Stimulated activated CD8-positive, alpha-beta memory T cell treated with anti-CD3 and anti-CD28 coated beads, Interleukin-12 subunit alpha, Interleukin-12 subunit beta, amount 100 ng/mL, for 24 hours (primary cell): ENCODE results near the gene CPEB4.

ENCODE experiments used
- DNase-seq: peaks from one replicate; pipeline ENCODE4 v3.0.0-alpha.2; 2020; ENCODE audit errors: extremely low read depth

The CPEB4 gene

DNA sequence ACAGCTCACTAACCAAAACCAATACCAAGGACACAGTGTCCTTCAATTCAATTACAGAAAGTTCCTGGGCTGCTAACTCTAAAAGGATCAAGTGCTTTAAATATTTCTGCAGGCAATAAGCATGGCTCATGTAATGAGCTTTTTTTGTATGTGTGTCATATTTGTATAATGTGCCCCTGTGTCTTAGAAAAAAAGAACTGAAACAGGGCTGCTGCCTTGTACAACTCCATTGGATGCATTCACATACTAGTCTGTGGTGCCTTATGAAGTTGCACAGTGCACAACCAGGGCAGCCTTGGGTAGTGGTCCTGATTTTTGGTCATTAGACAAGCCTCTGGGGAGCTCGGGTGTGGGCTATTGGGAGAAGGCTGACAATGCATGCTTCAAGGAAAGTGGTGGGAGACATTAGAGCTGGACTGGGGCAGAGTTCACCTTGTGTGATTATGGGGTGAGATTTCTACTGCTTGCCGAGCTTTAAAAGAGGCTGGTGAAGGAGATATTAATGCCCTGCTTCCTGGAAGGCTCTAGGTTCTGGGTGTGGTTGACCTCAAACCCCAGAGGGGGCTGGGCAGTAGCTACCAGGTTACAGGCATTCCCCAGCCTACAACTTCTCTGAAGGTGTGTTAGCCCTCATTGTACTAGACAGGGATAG is 3.6 kb upstream of the CPEB4 start:
- DNase-seq: no peak

DNA sequence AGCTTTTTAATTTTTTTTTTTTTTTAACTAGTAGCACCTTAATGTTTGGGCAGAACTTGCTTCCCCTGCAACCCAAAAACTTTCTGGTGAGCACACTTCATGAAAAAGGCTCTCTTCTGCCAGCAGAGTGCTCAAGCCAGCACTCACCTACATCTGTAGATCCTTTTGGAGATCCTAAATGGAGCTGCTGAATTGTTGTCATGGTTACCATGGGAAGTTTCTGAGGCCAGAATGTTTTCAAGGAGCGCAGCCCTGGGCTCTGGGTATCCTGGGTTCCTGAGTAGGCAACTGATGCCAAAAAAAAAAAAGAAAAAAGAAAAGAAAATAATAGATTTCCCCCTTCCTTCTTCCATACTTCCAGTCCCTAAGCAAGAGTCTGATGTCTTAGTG is 3.1 kb upstream of the CPEB4 start:
- DNase-seq: no peak

DNA sequence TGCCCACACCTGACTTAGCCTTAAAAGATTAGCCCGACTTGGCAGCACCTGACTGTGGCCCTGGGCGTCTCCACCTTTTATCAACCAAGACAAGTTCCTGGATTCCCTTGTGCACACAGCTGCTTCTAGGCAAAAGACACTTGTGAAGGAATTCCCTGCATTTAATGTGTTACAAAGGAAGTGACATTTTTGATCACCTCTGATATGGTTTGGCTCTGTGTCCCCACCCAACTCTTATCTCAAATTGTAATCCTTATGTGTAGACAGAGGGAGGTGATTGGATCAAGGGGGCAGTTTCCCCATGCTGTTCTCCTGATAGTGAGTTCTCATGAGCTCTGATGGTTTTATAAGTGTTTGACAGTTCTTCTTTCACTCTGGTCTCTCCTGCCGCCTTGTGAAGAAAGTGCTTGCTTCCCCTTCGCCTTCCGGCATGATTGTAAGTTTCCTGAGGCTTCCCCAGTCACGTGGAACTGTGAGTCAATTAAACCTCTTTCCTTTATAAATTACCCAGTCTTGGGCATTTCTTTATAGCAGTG is 2.6 kb upstream of the CPEB4 start:
- no peak for DNase-seq

DNA sequence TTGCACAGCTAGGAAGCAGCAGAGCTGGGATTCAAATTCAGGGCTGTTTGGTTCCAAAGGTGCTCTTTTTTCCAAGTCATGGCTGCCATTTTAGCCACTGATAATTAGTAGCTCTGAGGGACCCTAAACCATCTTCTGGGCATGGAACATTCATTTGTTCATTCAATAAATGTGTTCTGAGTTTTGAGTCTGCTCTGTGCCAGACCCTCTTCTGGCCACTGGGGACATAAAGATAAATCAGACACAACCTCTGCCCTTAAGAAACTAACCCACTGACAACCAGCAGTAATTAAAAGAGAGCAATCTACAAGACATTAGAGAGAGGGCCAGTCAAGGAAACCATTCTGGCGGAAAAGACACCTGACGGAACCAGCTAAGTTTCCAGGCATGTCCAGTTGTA is 2.0 kb upstream of the CPEB4 start:
- no peak for DNase-seq

DNA sequence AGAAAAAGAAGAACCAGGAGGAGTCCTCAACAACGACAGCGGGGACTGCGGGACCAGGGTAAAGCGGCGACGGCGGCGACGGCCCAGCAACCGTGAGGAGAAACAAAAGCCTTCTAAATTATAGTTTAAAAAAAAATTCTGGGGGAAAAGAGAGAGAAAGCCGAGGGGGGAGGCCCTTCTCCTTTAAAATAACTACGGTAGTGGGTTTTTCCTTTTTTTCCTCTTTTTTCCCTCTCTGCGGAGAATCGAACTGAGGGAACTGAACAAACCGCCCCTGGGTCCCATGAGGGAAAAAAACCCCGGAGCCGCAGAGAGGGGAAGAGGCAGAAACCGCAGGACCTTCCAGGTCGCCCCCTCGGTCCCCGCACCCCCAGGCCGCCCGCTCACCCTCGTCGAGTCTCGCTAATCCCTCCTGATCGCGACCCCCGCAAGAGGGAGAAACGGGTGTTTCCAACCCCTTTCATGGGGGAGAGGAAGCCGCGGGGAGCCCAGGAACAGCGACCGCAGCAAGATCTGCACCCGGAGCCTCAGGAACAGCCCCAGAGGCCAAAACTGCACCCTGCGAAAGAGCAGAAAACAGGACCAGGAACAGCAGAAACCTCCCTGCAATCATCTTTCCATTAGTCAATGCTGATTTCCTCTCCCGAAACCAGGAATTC is 453 bp downstream of the CPEB4 start:
- DNase-seq: no peak

DNA sequence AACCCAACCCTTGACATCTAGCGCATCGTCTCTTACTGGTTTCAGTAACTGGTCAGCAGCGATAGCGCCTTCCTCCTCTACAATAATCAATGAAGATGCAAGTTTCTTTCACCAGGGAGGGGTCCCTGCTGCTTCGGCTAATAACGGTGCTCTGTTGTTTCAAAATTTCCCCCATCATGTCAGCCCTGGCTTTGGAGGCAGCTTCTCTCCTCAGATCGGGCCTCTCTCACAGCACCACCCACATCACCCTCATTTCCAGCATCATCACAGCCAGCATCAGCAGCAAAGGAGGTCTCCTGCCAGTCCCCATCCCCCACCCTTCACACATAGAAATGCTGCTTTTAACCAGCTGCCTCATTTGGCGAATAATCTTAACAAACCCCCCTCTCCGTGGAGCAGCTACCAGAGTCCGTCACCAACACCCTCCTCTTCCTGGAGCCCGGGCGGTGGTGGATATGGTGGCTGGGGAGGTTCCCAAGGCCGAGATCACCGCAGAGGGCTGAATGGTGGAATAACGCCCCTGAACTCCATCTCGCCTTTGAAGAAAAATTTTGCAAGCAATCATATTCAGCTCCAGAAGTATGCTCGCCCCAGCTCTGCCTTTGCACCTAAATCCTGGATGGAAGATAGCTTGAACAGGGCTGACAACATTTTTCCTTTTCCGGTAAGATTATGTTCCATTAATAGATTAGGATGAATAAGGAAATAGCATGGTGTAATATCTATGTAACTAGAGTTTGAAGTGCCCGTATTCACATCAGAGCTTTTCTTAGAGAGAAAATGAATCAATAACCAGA is 2.2 kb downstream of the CPEB4 start:
- DNase-seq: no peak

DNA sequence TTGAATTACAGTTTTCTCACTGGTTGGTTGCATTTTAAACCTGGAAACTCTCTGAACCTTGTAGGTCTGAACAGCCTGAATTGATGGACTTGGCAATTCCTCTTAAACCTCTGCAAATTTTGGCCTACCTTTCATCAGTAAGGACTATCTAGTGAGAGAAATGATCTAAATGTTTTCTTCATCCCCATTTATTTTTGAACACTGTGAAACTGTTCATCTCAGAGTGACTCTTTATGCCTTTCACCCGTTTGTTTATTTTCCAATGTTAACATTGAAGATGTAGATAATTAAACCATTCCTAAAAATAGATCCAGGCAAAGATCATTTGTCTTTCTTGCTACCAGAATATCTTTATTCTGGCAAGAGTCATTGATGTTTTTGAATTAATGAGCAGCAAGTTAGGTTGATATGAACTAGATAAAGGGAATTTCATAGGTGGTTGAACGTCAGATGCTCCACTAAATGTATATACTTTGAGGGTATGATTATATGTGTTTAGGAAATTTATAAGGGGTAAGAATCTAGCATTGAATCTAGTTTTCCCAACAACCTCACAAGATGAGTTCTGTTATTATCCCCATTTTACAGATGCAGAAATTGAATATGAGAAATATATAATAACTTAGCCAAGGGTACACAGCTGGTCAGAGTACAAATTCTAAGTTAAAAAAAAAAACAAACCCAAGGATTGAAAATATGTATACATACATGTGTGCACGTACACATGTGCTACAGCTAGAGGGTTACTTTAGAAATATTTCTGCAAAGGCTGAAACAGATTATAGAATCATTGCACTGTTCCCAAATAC is 3.4 kb downstream of the CPEB4 start:
- no peak for DNase-seq

DNA sequence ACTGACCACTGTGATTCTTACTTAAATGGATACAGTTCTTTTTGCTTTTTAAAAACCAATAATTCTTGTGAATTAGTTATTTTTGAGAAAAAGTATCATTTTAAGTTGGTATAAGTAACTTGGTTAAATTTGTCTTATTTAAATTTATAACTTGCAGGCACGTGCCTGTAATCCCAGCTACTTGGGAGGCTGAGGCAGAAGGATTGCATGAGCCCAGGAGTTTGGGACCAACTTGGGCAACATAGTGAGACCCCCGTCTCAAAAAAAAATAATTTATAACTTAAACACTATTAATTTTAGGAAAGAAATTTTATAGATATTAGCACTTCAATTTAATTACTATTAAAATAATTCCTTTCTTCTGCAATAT is 5.0 kb downstream of the CPEB4 start:
- no peak for DNase-seq

DNA sequence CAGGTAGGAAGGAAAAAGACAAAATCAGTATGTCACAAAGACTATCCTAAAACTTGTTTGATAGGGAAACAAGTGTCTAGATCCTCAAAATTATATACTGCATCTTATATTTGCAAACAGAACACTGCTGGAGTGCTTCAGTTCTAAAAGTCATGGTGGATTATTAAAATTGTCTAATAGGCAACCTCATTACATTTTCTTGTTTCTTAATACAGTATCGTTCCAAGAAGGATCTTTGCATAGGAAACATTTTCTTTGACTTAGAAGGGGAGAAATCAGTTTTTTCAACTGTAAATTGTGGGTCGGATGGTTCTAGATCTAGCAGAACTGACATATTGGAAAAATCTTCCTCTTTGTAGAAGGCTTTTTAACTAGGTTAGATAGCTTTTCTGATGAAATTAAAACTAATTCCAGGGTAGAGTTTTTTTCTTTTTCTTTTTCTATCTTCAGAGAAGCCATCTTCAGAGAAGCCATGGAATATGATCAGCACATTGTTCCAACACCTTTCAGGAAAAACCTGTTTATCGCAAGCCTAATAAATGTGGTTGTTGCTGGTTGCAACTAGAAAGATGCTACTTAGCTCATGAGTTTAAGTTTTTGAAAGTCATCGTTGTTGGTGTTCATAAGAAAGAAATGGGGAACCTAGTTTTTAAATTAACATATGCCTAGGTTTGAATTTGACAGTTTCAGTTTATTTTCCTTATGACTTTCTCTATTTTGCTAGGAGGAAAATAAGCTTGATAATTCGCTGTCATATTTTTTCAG is 7.4 kb downstream of the CPEB4 start:
- DNase-seq: no peak

DNA sequence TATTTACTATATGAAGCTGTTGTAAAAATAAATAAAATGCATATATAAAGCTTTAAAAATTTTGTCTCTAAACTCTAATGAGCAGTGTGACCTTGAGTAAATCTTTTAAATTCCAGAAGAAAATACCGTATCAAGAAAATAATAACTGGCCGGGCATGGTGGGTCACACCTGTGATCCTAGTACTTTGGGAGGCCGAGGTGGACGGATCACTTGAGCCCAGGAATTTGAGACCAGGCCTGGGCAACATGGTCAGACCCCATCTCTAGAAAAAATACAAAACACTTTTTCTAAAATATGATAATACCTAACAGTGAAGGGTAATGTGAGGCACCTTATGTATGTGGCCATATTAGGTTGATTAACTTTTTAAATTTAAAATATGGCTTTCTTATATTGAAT is 8.5 kb downstream of the CPEB4 start:
- no peak for DNase-seq

DNA sequence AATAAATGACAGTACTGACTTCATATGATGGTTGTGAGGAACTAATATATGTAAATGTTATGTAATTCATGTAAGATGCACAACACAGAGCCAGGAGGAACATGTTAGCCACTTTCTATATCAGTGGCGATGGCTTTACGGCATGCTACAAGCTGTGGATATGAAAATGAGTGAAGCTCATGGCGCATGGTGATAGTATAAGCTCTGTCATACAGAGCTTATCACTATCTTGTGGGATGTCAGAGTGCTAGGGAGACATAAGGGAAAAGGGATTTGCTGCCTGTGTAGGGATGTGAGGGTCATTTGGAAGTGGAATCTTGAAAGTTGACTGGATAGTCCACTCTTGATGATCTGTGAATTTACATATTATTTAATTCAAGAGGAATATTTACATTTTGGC is 13.6 kb downstream of the CPEB4 start:
- no peak for DNase-seq

DNA sequence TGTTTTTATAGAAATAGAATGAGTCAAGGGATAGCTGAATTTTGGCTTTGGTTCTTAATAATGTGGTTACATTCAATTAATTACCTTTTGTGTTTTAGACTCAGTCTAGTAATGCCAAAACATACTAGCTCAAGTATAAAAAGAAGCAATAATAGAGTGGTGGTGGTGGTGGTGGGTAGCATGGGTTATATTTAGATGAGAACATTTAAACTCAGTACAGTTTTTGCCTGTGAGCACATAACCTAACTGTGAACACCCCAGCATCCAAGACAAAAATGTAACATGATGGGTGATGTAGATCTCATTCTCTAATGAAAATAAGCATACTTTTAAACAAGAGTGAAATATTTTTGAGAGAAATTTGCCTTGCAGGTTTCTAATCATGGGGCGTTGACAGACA is 14.2 kb downstream of the CPEB4 start:
- no peak for DNase-seq

DNA sequence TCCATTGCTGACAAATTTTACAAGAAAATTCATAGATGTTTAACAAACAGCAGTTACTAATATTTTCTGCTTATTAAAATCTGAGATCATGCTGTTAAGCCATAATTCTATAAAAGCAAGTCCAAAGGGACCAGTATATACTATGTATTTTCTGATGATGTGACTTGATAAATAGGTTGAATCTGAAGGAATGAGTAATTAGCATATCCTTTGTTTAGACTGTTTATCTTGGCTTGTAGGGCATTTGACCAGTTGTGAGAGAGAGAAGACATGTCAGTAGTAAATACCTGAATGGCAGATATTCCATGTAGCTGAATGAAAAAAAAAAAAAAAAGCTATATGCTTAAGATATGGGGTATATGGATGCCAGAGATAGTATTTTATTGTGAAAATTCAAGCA is 14.6 kb downstream of the CPEB4 start:
- no peak for DNase-seq

DNA sequence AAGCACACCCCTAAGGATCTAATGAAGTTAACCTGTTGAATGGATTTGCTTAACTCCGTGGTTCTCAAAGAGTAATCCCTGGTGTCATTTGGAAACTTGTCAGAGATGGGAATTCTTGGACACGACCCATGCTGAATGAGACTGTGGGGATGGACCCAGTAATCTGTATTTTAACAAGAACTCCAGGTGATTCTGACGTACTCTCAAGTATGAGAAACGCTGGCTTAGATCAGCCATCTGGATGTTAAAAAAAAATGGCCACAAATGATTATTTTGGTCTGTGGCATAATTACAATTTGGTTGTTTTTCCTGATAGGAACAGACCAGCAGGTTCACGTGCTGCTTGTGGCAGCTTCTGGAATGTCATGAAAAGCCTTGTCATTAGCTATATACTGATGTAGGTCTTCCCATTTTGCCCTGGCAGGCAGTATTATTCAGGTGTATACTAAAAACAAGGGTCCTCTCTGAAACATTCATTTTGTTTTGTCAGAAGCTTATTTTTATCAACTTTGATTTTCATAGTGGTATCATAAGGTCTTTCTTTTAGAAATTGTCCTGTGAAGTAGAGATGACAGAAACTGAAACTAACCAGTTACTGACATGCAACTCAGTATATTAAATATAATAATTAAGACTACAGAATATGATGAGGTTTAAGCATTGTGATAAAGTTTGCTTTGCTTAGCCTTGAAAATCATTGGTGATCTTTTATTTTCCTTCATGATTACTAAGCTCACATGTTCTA is 15.4 kb downstream of the CPEB4 start:
- DNase-seq: no peak

DNA sequence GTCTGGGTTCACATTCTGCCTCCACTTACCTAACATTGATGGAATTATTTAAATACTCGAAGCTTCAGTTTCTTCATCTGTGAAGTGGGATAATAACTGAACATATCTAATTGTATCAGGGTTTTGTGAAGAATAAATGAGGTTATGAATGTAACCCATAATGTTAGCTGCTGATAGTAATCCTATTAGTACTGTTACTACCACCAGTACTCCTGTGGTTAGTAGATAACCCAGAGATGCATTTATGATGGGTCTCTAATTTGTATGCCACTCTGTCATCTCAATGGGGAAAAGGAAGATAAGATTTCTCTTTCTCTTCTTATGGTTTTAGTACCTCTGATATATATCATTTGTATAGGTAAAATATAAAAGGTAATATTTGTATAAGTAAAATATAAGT is 16.0 kb downstream of the CPEB4 start:
- DNase-seq: no peak

DNA sequence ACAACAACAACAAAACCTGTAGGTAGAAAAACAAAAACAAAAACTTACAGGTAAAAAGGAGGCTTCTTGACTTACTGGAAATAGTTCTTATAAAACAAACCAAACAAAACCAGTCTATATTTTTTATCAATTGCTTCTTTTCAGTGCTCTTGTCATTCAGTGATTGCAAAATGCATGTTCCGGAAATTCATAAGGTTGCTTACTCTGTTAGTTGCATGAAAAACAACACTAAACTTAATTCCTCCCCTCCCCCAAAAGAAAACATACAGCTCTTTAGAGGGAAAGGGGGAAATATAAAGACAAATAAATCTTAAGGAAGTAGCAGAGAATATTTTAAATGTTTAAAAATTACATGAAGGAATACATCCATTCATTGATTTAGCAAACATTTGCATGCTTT is 19.1 kb downstream of the CPEB4 start:
- DNase-seq: no peak

DNA sequence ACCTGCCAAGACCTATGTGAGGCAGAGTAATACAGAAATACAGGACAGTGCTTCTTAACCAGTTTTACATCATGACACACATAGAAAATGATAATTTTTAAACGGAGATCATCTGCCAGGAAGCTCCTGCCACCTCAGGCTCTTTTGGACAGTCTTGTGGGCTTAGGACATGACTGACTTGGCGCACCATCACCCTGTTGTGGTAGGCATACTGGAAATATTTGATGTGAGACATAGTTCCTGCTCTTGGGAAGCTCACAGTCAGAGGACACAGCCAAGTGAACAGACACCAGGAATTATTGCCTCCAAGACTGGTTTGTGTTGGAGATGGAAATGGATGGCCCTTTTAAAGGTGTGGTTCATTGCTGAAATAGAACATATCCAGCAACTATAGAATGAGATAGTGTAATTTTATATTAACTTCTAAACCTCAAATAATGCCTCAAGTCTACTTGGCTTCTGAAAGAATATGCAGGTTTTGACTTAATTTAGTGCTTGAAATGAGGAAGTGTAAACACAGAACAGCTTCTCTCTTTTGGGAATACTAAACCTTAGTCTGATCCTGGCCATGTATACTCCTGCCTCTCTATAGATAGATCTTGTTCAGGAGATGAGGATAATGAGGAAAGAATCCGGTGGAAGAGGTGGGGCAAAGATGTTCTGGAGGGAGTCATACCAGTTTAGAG is 19.7 kb downstream of the CPEB4 start:
- DNase-seq: no peak

DNA sequence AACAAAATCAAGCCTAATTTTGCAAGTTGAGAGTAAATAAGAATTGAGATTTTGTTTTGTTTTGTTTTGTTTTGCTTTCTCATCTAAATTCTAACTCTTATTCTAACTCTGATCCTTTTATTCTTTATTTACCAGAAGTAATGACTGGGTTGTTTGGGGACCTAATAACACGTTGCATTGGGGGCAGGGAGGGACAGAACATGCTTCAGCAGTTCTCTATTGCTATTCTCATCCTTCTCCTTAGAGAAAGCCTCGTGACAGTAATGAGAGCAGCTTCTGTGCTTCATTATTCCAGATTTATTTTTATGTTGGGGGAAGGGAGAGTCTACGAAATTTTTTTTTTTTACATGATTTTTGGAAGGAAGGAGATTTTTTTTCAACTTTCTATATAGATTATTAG is 21.1 kb downstream of the CPEB4 start:
- no peak for DNase-seq

DNA sequence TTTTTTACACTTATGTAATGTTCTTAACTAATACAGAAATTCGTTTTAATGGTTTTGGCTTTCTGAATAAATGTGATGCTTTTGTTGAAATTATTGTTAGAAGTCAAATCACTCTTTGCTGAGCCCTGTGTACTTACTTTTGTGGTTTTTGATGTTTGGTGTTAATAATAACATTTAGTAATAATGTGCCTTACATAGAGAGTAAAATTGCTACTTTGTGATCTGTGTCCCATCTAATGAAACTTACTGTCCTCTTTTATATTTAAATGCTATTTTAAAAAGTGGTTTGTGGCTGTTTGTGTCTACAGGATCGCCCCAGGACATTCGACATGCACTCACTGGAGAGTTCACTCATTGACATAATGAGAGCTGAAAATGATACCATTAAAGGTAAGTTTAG is 22.1 kb downstream of the CPEB4 start:
- DNase-seq: no peak

DNA sequence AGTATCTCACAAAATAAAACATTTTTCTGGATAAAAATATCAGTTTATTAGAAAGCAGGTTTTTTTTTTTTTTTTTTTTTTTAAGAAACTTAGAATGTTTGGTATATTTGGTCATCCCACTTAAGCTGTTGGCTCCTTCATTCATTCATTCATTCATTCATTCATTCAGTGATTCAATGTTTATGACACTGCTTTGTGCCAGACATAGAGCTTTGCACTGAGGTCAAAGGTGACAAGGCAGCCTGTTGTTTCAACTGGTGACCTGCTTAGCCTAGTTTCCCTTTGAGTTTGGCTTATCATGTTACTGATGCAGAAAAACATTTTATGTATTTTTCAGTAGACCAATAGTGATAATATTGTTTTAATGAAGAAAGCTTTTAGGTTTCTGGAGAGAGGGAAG is 23.5 kb downstream of the CPEB4 start:
- DNase-seq: no peak
